ENCODE data around the gene DOK7.

DOK7 gene

DNA sequence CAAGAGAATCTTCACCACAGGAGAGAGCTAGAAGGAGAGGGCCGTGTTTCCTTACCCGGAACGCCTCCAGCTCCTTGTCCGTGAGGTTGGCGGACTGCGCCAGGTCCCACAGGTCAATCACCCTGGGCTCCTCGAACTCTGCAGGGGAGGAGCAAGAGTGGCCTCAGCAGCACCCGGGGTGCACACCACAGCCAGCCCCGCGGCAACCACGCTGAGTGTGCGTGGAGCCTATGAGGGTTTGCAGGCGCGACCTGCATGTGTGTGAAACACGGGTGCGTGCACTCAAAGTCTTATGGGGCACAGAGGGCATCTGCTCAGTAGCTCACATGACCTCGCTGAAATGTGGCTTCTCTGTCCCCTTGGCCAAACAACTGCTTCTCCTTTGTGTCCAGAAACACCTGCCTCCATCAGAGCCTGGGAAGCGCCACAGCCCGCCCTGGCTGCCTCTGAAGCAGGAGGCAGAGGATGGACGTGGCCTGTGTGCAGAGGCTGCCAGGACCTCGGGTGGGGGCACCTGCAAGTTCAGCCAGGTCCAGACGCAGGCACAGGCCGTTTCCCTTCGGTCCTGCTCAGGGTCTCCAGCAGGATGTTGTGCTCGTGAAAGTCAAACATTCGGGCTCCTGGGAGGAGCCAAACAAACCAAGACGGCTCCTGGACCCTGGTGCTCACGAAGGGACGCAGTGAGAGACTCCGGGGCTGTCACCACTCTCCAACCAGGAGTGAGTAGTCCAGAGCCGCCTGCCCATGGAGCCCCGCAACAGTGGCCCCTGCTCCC lies 53.1 kb downstream of the DOK7 start:
- peaks cover 82% of the 10 kb centered on the region for H3K36me3 Mint-ChIP-seq (ENCODE audit: insufficient read depth)
- no peak for DNase-seq
- H3K4me3 Mint-ChIP-seq = no peak overlapping the region
- H3K9me3 Mint-ChIP-seq = no peaks in the 10 kb centered on the region
- no peak for ATAC-seq (replicated peaks)
- H3K27me3 Mint-ChIP-seq = no peaks in the 10 kb centered on the region
- H3K4me1 Mint-ChIP-seq (ENCODE audit: low read depth in 2 of 2) = peaks cover 1 to 2% of the 10 kb centered on the region in 2 donors
- peak overlapping the region in 1 of 2 donors; percentile 38 for H3K27ac Mint-ChIP-seq

DNA sequence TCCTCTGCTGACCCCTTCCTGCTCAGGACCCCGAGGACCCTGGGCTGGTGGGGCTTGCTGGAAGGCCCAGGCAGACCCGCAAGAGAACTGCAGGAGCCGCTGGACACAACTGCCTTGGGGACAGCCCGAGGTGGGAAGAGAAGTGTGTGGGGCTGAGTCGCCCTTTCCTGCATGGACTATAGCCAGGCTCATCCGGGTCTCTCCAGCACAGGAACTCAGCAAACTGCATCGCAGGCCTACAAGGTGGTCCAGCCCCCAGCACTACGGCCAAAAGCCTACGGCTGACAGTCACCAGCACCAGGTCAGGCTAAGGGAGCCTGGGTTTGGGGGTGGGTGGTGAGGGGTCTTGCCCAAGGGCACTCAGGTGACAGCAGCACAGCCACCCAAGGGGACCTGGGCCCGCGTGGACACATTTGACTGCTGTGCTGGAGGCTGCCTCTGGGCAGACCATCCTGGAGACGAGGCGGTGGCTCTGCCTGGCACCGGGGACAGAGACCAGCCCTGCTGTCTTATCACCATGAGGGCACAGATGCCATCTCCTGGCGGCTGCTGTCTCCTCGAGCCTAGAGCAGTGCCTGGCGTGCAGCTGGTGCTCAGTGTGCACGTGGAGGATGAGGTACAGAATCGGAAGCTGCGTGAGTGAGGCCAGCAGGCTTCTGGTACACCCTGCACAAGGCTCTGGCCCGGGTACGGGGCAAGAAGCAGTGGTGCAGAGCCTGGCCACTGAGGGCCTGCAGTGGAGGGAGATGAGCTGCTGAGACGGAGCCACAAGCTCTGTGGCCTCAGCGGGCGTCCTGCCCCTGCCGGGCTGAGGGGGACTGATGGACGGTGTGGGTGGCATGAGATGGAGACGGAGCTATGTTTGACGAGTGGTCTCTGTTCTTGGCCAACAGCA lies 54.0 kb downstream of the DOK7 start:
- H3K27ac Mint-ChIP-seq = peak overlapping the region; percentile 28 to 81
- no peaks in the 10 kb centered on the region for H3K9me3 Mint-ChIP-seq
- H3K36me3 Mint-ChIP-seq (ENCODE audit: insufficient read depth) = peaks cover 83% of the 10 kb centered on the region
- peaks cover 2 to 5% of the 10 kb centered on the region in 2 donors for H3K4me1 Mint-ChIP-seq (ENCODE audit: low read depth in 2 of 2)
- H3K27me3 Mint-ChIP-seq = no peaks in the 10 kb centered on the region
- H3K4me3 Mint-ChIP-seq = no peak overlapping the region
- DNase-seq (no peak), ATAC-seq (replicated peaks) (no peak)

DNA sequence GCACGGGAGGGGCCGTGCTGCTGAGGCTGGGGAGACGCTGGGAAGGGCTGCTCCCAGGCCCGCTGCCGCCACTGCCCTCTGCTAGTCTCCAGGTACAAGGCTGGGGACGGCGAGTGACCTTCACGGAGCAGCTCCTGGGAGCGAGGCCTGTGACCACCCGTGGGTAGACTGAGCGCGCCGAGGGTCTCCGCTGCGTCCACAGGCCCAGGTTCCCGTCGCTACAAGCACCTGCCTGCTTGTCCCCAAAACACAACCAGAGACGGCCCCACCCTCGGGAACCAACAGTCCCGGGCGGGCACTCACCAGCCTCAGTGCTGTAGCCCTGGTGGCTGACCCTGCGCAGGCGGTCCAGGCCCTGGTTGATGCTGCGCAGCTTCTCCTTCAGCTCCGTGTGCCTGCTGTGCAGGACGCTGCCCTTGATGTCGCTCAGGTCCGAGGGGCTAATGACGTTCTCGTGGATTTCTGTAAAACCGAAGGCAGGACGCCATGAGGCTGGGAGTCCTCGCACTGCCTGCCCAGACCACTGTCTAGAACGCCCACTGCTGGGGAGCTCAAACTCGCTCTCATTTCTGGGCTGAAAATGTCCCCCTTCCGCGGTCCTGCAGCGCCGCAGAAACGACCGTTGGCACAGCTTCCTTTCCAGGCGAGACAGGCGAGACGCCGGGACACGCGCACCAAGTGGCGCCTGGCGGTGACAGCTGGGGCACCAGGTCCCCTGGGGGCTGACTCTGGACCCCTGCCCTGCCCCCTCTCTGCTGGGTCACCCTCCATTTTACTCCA lies 54.8 kb downstream of the DOK7 start:
- H3K9me3 Mint-ChIP-seq = no peaks in the 10 kb centered on the region
- peaks cover 77% of the 10 kb centered on the region for H3K36me3 Mint-ChIP-seq (ENCODE audit: insufficient read depth)
- H3K4me3 Mint-ChIP-seq = no peak overlapping the region
- DNase-seq = no peak
- peaks cover 2 to 5% of the 10 kb centered on the region in 2 donors for H3K4me1 Mint-ChIP-seq (ENCODE audit: low read depth in 2 of 2)
- peak overlapping the region in 1 of 2 donors; percentile 81 for H3K27ac Mint-ChIP-seq
- no peak for ATAC-seq (replicated peaks)
- no peaks in the 10 kb centered on the region for H3K27me3 Mint-ChIP-seq

DNA sequence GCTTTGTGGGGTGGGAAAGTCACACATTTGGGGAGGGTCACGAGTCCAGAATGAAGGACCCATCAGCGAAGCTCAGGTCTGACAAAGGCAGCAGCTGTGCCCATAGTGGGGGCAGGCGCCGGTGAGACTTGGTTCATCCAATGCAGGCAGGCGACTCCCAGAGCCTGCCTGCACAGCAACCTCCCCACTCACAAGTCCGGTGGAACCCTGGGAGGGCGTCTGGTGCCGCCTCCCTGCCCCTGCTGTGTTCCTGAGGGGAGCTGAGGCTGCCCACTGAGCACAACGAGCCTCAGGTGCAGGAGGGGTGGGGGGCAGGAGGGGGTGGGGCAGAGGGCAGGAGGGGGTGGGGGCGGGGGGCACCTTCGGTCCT lies 55.4 kb downstream of the DOK7 start:
- DNase-seq (no peak), ATAC-seq (replicated peaks) (no peak)
- Mint-ChIP-seq H3K9me3 (no peaks in the 10 kb centered on the region), H3K36me3 (ENCODE audit: insufficient read depth) (peaks cover 77% of the 10 kb centered on the region), H3K4me3 (no peak overlapping the region), H3K27me3 (no peaks in the 10 kb centered on the region), H3K27ac (no peak overlapping the region), H3K4me1 (ENCODE audit: low read depth in 2 of 2) (peaks cover 2 to 5% of the 10 kb centered on the region in 2 donors)

DNA sequence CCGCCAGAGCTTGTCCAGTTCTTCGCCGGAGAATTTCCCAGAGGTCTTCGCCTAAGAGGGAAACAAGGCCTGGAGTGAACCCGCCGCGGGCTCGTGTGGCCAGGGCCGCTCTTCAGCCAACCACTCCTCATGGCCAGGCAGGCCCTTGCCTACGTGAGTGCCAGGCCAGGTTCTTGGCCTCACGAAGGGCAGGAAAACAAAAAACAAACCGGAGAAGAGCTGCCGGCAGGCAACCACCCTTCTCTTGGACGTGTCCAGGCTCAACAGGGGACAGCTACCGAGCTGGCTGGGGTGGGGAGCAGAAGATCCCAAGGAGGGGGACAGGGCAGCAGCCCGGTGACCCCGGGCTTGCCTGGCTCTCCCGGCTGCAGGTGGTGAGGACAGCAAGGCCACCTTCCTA lies 55.8 kb downstream of the DOK7 start:
- Mint-ChIP-seq H3K27ac (no peak overlapping the region), H3K27me3 (no peaks in the 10 kb centered on the region), H3K4me1 (ENCODE audit: low read depth in 2 of 2) (peaks cover 2 to 5% of the 10 kb centered on the region in 2 donors), H3K9me3 (no peaks in the 10 kb centered on the region), H3K36me3 (ENCODE audit: insufficient read depth) (peaks cover 77% of the 10 kb centered on the region), H3K4me3 (no peak overlapping the region)
- ATAC-seq (replicated peaks) (no peak), DNase-seq (no peak)

DNA sequence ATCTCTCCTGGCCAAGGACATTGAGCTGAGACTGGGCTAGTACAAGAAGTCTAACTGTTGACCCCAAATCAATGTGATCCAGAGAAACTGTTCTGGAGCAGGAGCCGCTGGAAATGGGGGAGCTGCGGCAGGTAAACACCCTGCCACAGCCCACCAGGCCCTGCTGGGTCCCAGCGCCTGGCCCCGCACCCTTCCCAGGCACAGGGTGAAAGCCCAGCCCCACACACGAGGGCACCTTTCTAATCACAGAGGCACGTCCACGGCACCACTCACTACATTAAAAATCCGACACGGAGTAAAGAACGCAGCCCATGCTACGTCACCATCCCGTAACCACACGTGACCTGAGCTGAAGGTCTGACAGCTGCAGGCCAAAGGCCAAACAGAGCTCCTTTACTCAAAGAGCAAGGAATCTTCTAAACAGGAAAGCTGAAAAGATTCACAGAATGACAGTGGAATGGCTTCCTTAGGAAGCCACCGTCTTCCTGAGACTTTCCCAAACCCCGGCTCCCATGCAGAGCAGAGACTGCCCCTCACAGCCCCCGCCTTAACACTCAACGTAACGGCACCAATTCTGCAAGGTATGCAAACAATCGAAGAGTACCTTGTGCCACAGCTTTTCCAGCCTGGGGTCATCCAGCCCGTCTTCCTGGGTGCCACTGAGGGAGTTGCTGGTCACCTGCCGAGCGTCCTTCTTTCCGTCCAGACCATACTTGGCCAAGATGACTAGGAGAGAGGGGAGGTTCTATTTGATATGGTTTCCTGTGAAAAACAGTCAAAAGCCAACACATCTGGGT lies 56.6 kb downstream of the DOK7 start:
- Mint-ChIP-seq H3K27me3 (no peaks in the 10 kb centered on the region), H3K36me3 (ENCODE audit: insufficient read depth) (peaks cover 78% of the 10 kb centered on the region), H3K4me1 (ENCODE audit: low read depth in 2 of 2) (peaks cover 5 to 6% of the 10 kb centered on the region in 2 donors), H3K4me3 (no peak overlapping the region), H3K9me3 (no peaks in the 10 kb centered on the region), H3K27ac (peak overlapping the region in 1 of 2 donors; percentile 8)
- ATAC-seq (replicated peaks) = no peak
- no peak for DNase-seq

DNA sequence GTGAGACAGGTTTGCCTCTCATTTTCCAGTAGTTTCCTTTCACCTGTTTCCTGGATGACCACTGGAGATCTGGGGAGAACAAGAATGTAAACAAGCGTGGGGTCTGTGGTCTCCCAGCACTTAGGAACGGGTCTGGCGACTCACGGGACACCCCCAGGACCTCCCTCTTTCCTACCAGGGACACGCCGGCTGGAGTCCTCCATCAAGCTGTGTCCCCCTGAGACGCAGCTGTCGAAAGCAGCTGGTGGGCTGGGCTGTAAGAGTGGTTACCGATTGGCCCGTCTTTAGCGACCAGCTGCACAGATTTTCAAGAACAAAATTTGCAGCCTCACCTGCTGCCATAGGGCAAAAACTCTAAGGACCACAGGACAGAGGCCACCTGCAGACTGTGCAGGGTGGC lies 57.2 kb downstream of the DOK7 start:
- H3K9me3 Mint-ChIP-seq = no peaks in the 10 kb centered on the region
- peaks cover 5 to 9% of the 10 kb centered on the region in 2 donors for H3K4me1 Mint-ChIP-seq (ENCODE audit: low read depth in 2 of 2)
- H3K27ac Mint-ChIP-seq = peak overlapping the region in 1 of 2 donors; percentile 62
- H3K36me3 Mint-ChIP-seq (ENCODE audit: insufficient read depth) = peaks cover 77% of the 10 kb centered on the region
- no peaks in the 10 kb centered on the region for H3K27me3 Mint-ChIP-seq
- DNase-seq (no peak), ATAC-seq (replicated peaks) (no peak)
- H3K4me3 Mint-ChIP-seq = no peak overlapping the region

DNA sequence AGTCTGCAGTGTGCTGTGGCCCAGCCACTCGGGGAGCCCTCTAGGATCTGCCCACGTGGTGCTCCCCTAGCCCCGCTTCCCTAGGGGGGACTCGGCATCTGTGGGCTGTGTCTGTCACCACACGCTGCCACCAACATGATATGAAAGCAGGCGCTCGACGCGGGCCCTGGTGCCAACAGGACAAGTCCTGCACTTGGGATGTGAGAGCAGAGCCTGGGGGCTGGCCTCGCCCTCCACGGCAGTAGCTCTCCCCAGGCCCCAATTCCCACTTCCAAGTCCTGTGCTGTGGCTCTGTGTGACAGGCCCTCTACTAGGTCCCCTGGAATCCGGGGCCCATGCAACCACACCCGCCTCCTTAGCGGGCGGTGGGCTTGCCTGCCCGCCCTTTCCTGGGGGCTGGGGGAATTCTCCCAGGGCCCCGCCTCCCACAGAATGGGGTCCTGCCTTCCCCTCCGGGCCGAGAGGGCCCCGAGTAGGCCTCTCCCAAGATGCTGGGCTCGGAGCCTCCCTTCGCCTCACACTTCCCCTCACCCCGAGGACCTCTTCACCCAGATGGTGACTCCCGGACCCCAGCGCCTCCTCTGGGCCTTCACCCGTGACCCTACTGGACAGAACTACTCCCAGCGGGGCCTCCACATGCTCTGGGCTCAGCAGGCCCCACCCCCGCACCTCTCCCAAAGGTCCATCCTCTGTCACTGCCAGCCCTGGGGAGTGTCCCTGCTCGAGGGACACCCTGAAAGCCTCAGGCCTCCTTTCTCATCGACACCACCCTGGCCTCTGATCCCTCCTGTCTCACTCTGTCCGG lies 57.9 kb downstream of the DOK7 start:
- Mint-ChIP-seq H3K4me1 (ENCODE audit: low read depth in 2 of 2) (peaks cover 5 to 10% of the 10 kb centered on the region in 2 donors), H3K27ac (peak overlapping the region in 1 of 2 donors; percentile 62), H3K27me3 (no peaks in the 10 kb centered on the region), H3K36me3 (ENCODE audit: insufficient read depth) (peaks cover 70% of the 10 kb centered on the region), H3K9me3 (no peaks in the 10 kb centered on the region), H3K4me3 (no peak overlapping the region)
- ATAC-seq (replicated peaks) (no peak), DNase-seq (no peak)

DNA sequence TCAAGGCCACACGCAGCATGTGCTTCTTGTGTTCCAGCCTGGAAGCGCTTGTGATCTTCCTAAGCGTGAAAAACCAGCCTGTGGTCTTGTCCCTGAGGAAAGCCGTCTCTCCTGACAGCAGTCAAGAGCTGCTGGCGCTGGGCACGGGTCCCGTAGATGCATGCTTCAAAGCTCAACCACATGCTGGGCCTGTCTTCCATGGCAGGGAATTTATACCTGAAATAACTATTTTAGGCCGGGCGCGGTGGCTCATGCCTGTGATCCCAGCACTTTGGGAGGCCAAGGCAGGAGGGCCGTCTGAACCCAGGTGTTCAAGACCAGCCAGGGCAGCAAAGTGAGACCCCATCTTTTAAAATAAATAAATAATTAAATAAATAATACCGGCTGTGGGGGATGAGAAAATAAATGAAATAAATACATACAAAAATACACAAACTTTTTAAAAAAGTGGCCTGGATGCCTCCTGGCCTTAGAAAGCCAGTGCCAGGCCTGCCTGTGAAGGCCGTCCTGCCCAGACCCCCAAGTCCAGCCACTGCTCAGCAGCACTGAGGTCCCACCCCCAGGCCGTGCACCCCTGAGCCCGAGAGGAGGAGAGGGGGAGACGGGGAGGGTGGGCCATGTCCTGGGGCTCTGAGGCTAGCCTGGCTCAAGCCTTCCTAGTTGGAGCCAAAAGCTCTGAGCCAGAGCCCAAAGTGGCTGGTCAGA lies 58.7 kb downstream of the DOK7 start:
- Mint-ChIP-seq H3K4me1 (ENCODE audit: low read depth in 2 of 2) (peaks cover 9 to 14% of the 10 kb centered on the region in 2 donors), H3K4me3 (no peak overlapping the region), H3K27ac (no peak overlapping the region), H3K36me3 (ENCODE audit: insufficient read depth) (peaks cover 69% of the 10 kb centered on the region), H3K27me3 (no peaks in the 10 kb centered on the region), H3K9me3 (no peaks in the 10 kb centered on the region)
- no peak for ATAC-seq (replicated peaks)
- no peak for DNase-seq

DNA sequence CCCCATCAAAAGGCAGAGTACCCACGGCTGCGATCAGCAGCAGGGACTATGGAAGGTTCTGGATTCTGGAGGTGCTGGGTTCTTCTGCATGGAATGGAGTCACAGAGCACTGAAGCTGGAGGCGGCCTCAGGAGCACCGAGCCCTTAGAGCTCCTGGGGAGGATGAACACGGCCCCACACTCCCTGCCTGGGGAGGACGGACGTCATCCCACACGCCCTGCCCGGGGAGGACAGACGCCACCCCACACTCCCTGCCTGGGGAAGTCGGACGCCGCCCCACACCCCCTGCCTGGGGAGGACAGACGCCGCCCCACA lies 59.2 kb downstream of the DOK7 start:
- Mint-ChIP-seq H3K36me3 (ENCODE audit: insufficient read depth) (peaks cover 67% of the 10 kb centered on the region), H3K9me3 (no peaks in the 10 kb centered on the region), H3K27ac (no peak overlapping the region), H3K27me3 (no peaks in the 10 kb centered on the region), H3K4me1 (ENCODE audit: low read depth in 2 of 2) (peaks cover 10 to 14% of the 10 kb centered on the region in 2 donors), H3K4me3 (no peak overlapping the region)
- DNase-seq (no peak), ATAC-seq (replicated peaks) (no peak)

DNA sequence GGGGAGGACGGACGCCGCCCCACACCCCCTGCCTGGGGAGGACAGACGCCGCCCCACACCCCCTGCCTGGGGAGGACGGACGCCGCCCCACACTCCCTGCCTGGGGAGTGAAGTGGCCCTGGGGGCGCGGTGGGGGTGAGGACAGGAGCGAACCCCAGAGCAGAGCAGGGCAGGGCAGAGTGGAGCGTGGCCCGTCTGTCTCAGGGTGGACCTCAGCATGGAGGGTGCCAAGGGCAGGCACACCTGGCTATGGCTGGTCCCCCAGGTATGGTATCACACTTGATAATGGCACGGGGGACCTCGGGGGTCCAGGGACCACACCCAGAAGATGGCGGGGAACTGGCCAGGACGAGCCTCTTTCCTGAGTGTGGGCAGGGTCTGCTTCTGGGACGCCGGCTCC lies 59.5 kb downstream of the DOK7 start:
- Mint-ChIP-seq H3K4me1 (ENCODE audit: low read depth in 2 of 2) (peaks cover 10 to 14% of the 10 kb centered on the region in 2 donors), H3K36me3 (ENCODE audit: insufficient read depth) (peaks cover 67% of the 10 kb centered on the region)
- ATAC-seq (replicated peaks) = no peak

DNA sequence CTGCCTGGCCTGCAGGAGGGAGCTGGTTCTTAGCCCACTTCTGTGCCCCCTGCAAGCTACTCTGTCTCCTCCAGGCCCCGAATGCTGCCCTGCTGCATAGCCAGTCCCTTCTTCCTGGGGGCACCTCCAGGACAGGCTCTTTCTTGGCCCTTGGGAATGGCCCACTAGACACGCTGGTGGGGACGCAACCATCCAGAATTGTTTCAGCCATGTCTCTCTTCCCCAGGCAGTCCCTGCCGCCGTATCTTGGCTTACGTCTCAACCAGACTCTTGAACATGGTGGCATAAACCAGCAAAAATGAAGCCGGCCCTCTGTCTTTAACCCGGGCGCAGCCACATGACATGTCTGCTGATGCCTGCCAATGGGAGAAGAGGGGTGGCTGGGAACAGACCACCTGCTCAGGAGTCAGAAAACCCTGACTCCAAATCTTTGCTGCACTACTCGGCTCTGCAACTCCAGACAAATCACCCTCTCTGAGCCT lies 60.1 kb downstream of the DOK7 start:
- H3K9me3 Mint-ChIP-seq = no peaks in the 10 kb centered on the region
- ATAC-seq (replicated peaks) = no peak
- H3K27ac Mint-ChIP-seq = no peak overlapping the region
- H3K4me1 Mint-ChIP-seq (ENCODE audit: low read depth in 2 of 2) = peaks cover 12 to 18% of the 10 kb centered on the region in 2 donors
- peaks cover 64% of the 10 kb centered on the region for H3K36me3 Mint-ChIP-seq (ENCODE audit: insufficient read depth)
- H3K27me3 Mint-ChIP-seq = no peaks in the 10 kb centered on the region
- H3K4me3 Mint-ChIP-seq = no peak overlapping the region
- no peak for DNase-seq

More for the DNA sequence above, 59.5 kb downstream of the DOK7 start:
- H3K27ac Mint-ChIP-seq = no peak overlapping the region
- no peak for DNase-seq
- no peaks in the 10 kb centered on the region for H3K27me3 Mint-ChIP-seq
- H3K4me3 Mint-ChIP-seq = no peak overlapping the region
- no peaks in the 10 kb centered on the region for H3K9me3 Mint-ChIP-seq
